Suppressor macrophage treated with lipopolysaccharide for 4 hours (primary cell): ENCODE data around the gene SINHCAF.

Experiments used
- DNase-seq: peaks from one replicate; pipeline ENCODE4 v3.0.0-alpha.2; 2020

The SINHCAF gene

DNA sequence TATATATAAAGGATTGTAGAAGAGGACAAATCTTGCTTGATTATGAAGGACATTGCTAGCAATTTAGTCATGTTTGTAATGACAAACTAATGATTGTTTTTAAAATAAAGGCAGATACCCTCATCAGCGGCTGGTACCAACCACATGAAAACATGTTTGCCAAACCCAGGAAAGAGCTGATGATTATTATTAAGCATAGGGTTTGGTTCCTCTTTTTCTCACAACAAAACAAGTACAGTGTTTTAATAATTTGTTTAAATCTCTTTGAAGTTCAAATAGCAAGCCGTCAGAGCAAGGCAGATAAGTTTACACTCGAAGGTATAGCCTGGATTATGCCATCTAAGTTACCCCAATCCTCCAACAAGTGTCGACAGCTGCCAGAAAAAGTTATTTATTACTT lies 5.3 kb upstream of the SINHCAF start:
- no peak for DNase-seq

- no peak for DNase-seq
Observed at GRCh38 chr12:31326736-31327659, 1.0 kb upstream of the SINHCAF start.

- DNase-seq, result peak; percentile 22
Observed at GRCh38 chr12:31325524-31325875, 450 bp downstream of the SINHCAF start.

GRCh38 chr12:31324845-31325523 lies 966 bp downstream of the SINHCAF start:
- DNase-seq, result peak; percentile 48

DNA sequence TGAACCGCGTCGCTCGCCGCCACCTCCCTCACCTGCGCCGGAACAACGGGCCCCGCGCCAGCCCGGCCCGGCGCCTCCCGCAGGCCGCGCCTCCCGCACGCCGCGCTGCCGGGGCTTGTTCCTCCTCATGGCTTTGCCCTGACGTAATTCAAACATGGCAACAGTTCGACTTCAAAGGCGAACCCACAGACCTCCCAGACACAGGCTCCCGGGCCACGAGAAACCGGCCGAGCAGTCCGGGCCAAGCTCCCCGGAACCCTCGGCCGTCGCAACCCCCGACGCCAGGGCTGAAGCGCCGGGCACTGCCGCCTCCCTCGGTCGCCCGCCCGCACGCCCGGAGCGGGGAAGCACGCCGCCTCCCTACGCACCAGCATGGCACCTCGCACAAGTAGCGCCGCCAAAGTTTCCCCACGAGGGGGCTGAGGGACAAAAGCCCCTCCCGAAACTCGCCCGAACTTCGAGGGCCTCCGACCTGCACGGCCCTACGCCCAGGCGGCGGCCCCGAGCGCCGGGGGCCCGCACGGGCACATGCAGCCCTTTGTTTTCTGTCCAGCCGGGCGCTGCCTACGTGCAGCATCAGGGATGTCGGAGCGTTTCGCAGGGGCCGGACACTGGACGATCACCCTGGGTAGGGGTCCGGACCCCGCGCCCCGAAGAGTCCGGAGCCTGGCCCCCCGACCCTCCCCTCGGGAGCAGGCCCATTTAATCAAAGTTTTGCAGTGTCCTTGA lies 1.7 kb downstream of the SINHCAF start:
- peak; percentile 70 for DNase-seq

GRCh38 chr12:31323391-31324115 lies 2.4 kb downstream of the SINHCAF start:
- DNase-seq, result peak; percentile 63

- DNase-seq, result no peak
Observed at GRCh38 chr12:31322801-31323207, 3.1 kb downstream of the SINHCAF start.

DNA sequence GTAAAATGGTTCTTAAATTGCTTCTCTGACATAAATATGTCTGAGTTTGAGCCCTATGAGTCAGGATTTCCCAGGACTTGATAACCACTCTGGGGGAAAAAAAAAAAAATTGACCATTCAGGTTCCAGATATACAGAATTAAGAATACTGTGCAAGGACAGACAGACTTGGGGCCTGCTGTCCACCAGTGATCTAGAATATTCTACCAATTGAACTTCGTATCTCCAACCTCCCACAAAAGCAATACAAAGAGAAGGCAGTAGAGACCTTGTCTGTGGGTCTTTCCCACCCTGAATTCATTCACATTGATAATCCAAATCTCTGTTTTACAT lies 4.1 kb downstream of the SINHCAF start:
- DNase-seq, result no peak

DNA sequence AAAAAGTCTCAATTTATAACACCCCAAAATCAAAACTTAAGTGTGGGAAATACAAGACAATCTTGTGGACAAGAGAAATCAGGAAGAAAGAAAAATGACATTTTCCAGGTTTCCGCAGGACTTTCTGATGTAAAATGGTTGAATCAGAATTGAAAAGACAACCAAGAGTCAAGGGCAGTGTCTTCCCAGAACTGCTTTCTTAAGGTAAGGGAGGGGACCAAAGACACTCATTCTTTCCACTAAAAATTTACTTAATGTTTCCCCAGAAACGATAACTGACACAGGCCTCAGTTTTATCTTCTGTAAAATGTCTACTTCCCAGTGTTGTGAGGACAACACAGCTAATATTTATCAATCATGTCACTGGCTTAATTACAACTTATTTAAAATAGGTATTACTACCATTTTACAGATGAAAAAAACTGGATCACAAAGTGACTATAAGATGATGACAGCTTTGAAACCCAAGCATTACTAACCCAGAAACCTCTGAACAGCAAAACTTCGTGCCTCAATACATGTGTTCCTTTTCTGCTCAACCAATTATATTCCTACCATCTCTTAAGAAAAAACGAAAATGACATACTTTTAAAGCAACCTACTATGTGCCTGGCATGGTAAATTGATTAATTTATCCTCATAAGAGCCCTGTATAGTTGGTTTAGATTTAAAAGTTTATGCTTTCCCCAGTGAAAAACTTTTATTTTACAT lies 4.6 kb downstream of the SINHCAF start:
- no peak for DNase-seq

GRCh38 chr12:31318657-31319269 lies 7.2 kb downstream of the SINHCAF start:
- DNase-seq, result peak; percentile 53

DNA sequence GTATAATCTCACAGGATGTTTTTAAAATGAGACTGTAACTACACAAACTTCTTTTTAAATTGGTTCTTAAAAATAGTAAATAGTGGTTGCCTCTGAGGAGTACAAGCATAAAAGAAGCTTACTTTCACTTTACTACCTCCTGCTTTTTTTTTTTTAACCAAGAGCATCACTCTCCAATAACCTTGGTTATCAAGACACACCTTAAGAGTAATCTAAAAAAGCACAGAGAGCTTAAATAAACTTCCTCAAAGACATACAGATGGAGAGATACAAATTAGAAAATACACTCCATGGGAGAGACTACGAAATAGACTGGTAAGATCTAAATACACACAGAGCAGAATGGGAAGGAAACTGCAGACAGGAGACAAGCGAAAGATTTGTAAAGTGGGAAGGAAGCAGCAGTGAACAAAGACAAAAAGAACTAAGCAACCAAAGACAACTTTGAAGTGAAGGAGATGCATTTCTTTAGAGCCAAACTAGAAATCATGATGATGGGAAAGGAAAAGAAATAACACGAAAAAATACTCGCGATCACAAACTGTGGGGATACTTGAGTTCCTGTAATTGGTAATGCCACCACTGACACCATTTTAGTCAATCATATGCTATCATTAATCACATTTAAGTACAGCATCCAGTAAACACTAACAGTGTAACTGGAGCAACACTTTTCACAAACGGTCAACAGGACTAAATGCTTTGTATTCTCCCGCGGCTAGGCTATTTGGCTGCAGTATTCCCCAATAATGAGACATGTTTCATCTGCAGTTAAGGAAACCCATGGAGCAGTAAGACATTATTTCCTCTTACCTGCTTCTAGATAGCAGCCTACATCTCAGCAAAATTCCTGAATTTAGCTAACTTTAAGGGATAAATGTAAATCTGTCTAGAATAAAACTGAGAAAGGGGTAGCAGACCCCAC lies 8.2 kb downstream of the SINHCAF start:
- DNase-seq, result no peak

GRCh38 chr12:31316891-31317290 lies 9.1 kb downstream of the SINHCAF start:
- peak; percentile 52 for DNase-seq

GRCh38 chr12:31315784-31316465 lies 10.0 kb downstream of the SINHCAF start:
- DNase-seq, result no peak

- DNase-seq, result no peak
Observed at GRCh38 chr12:31315044-31315715, 10.8 kb downstream of the SINHCAF start.

DNA sequence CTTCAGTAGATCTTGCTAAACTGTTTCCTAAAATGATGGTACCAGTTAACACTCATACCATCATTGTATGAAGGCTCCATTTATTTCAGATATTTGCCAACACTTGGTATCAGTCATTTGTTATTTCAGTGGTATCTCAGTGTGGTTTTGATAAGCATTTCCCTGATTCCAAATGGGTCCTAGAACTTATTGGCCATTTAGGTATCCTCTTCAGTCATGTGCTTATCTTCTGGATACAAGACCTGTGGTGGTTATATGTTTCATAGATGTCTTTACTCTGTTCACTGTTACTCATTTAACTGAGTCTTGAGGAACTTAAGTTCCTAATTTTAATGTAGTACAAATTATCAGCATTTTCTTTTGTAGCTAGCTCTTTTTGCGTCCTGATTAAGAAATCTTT lies 13.5 kb downstream of the SINHCAF start:
- no peak for DNase-seq

GRCh38 chr12:31311634-31312258 lies 14.2 kb downstream of the SINHCAF start:
- no peak for DNase-seq

GRCh38 chr12:31310488-31310887 lies 15.5 kb downstream of the SINHCAF start:
- DNase-seq, result no peak

DNA sequence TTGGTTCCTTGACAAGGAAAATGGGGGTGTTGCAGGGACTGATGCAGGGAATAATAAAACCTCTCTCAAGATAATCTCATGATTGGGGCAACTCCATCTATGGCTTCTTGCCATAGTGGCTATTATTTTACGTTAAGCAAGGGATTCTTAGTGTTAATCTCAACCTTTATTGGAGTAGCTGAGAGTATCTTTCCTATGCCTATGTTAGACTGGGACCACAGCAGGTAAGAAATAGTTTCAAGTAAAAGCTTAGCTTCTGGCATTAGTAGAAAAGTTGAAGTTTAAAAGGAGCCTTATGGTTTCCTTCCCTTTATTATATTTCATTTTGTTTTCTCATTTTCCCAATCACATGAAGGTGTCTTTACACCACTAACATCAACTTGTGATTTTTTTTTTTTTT lies 16.7 kb downstream of the SINHCAF start:
- DNase-seq, result no peak

DNA sequence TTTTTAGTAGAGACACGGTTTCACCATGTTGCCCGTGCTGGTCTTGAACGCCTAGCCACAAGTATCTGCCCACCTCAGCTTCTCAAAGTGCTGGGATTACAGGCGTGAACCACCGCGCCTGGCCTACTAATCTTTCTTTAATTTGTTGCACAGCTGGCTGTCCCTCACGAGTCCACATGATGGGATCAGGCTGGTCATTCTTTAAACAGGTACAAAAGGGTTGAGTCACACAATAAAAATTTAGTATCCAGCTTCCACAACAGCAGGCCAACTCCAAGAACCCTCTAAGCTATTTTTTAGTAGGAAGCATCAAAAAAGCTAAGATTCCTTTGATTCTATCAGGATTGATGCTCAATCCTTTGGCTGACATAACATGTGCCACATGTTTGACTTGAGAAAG lies 17.8 kb downstream of the SINHCAF start:
- DNase-seq, result no peak
